Activated naive CD4-positive, alpha-beta T cell treated with anti-CD3 and anti-CD28 coated beads, Interleukin-2, amount 50 U/mL, for 72 hours (primary cell): ENCODE results near the gene PTGS1. TPM values are rescaled to one million over a fixed set of nuclear protein-coding genes. Genes with fewer than 3 reads are reported as not detected.
"Not testable (repeated sequence)": the region's sequence is repeated elsewhere in the genome, so short reads cannot be mapped to it uniquely, and the experiment has no call there.

Experiments used
- ATAC-seq, 2 donors: fragments of 150-1000 bp; cut with Tn5 transposase; 2 replicates each; pipeline ENCODE4 v1.10.0; 2021; ENCODE audit warnings: mild to moderate bottlenecking in 2 of 2, moderate library complexity in 2 of 2
- DNase-seq, 2 donors: peaks; one replicate each; pipeline ENCODE4 v3.0.0; 2021 to 2022; ENCODE audit warnings: low spot score in 2 of 2
- H3K27ac Mint-ChIP-seq, 2 donors: one replicate each; pipeline ENCODE4 v1.8.0; 2022; ENCODE audit warnings: mild to moderate bottlenecking in 2 of 2, mixed read lengths in 2 of 2
- H3K36me3 Mint-ChIP-seq, 2 donors: one replicate each; pipeline ENCODE4 v1.8.0; 2022; ENCODE audit warnings: mixed read lengths in 2 of 2
- H3K9me3 Mint-ChIP-seq, 2 donors: one replicate each; pipeline ENCODE4 v1.8.0; 2022; ENCODE audit warnings: mixed read lengths in 2 of 2
- total RNA-seq, 2 donors: library from RNA; stranded (reverse); gene quantifications; one replicate each; pipeline ENCODE4 v1.2.3, GENCODE V29; 2022

Gene PTGS1
- total RNA-seq, 2 donors from 2014 or later, result 0.25 to 0.54 TPM

- ATAC-seq (peak; percentile 90 to 95), DNase-seq (peak in 1 of 2 donors; percentile 62)
- Mint-ChIP-seq H3K36me3 (peaks cover 19 to 22% of the 10 kb centered on the region in 2 donors), H3K27ac (peak overlapping the region; percentile 85 to 97), H3K9me3 (peaks cover 10 to 21% of the 10 kb centered on the region in 2 donors)
Observed at GRCh38 chr9:122402403-122402871, 31.6 kb downstream of the PTGS1 start.

- peaks cover 19 to 22% of the 10 kb centered on the region in 2 donors for H3K36me3 Mint-ChIP-seq
- DNase-seq, result no peak
- H3K9me3 Mint-ChIP-seq, result peaks cover 10 to 21% of the 10 kb centered on the region in 2 donors
- no peak for ATAC-seq
- H3K27ac Mint-ChIP-seq, result peak overlapping the region; percentile 85 to 97
Observed at GRCh38 chr9:122402874-122403273, 32.0 kb downstream of the PTGS1 start.

GRCh38 chr9:122403381-122404000 lies 32.7 kb downstream of the PTGS1 start:
- H3K9me3 Mint-ChIP-seq, result peaks cover 10 to 21% of the 10 kb centered on the region in 2 donors
- ATAC-seq, result no peak
- H3K36me3 Mint-ChIP-seq, result peaks cover 19 to 22% of the 10 kb centered on the region in 2 donors
- H3K27ac Mint-ChIP-seq, result peak overlapping the region in 1 of 2 donors; percentile 85
- no peak for DNase-seq

- H3K9me3 Mint-ChIP-seq, result peaks cover 10 to 13% of the 10 kb centered on the region in 2 donors
- H3K27ac Mint-ChIP-seq, result peak overlapping the region in 1 of 2 donors; percentile 70
- peak in 1 of 2 donors; percentile 14 for DNase-seq
- peaks cover 14 to 16% of the 10 kb centered on the region in 2 donors for H3K36me3 Mint-ChIP-seq
- not testable (repeated sequence) for ATAC-seq
Observed at GRCh38 chr9:122405304-122406069, 34.7 kb downstream of the PTGS1 start.

- peak; percentile 44 to 51 for ATAC-seq
- peak in 1 of 2 donors; percentile 18 for DNase-seq
- peaks cover 8 to 14% of the 10 kb centered on the region in 2 donors for H3K36me3 Mint-ChIP-seq
- peak overlapping the region in 1 of 2 donors; percentile 70 for H3K27ac Mint-ChIP-seq
- H3K9me3 Mint-ChIP-seq, result peaks cover 7 to 10% of the 10 kb centered on the region in 2 donors
Observed at GRCh38 chr9:122406070-122406890, 35.5 kb downstream of the PTGS1 start.

GRCh38 chr9:122414108-122414507 lies 43.3 kb downstream of the PTGS1 start:
- not testable (repeated sequence) for H3K9me3 Mint-ChIP-seq, ATAC-seq, DNase-seq, H3K27ac Mint-ChIP-seq
- peaks cover 5 to 21% of the 10 kb centered on the region in 2 donors for H3K36me3 Mint-ChIP-seq

GRCh38 chr9:122418016-122418415 lies 47.2 kb downstream of the PTGS1 start:
- peaks cover 9 to 24% of the 10 kb centered on the region in 2 donors for H3K9me3 Mint-ChIP-seq
- H3K27ac Mint-ChIP-seq, result no peak overlapping the region
- peaks cover 28 to 44% of the 10 kb centered on the region in 2 donors for H3K36me3 Mint-ChIP-seq
- ATAC-seq, result no peak
- DNase-seq, result no peak

- Mint-ChIP-seq H3K27ac (no peak overlapping the region), H3K9me3 (peaks cover 9 to 29% of the 10 kb centered on the region in 2 donors), H3K36me3 (peaks cover 23 to 39% of the 10 kb centered on the region in 2 donors)
- ATAC-seq, result no peak
- no peak for DNase-seq
Observed at GRCh38 chr9:122420315-122420714, 49.5 kb downstream of the PTGS1 start.

GRCh38 chr9:122425087-122425486 lies 54.3 kb downstream of the PTGS1 start:
- DNase-seq, result no peak
- no peak for ATAC-seq
- peaks cover 13 to 22% of the 10 kb centered on the region in 2 donors for H3K9me3 Mint-ChIP-seq
- H3K27ac Mint-ChIP-seq, result no peak overlapping the region
- H3K36me3 Mint-ChIP-seq, result peaks cover 15 to 23% of the 10 kb centered on the region in 2 donors

GRCh38 chr9:122426723-122427122 lies 55.9 kb downstream of the PTGS1 start:
- peaks cover 11 to 15% of the 10 kb centered on the region in 2 donors for H3K9me3 Mint-ChIP-seq
- H3K27ac Mint-ChIP-seq, result no peak overlapping the region
- ATAC-seq (no peak), DNase-seq (no peak)
- H3K36me3 Mint-ChIP-seq, result peaks cover 5 to 16% of the 10 kb centered on the region in 2 donors

GRCh38 chr9:122442568-122442967 lies 71.7 kb downstream of the PTGS1 start:
- Mint-ChIP-seq H3K36me3 (no peaks in the 10 kb centered on the region), H3K9me3 (no peaks in the 10 kb centered on the region), H3K27ac (no peak overlapping the region)
- ATAC-seq, result no peak
- no peak for DNase-seq

- no peak overlapping the region for H3K27ac Mint-ChIP-seq
- DNase-seq (no peak), ATAC-seq (no peak)
- no peaks in the 10 kb centered on the region for H3K9me3 Mint-ChIP-seq
- no peaks in the 10 kb centered on the region for H3K36me3 Mint-ChIP-seq
Observed at GRCh38 chr9:122444041-122444733, 73.4 kb downstream of the PTGS1 start.

Other genes starting within 250 kb of the PTGS1 start
- gene NDUFA8, start 211.2 kb upstream of the PTGS1 start, total RNA-seq, result 10 to 100 TPM; 40.7 to 58.2 TPM
- under 1 TPM in 1 of 2 donors, not detected in 1; 0.82 TPM for gene MORN5, start 211.1 kb upstream of the PTGS1 start, total RNA-seq
- under 1 TPM in 1 of 2 donors, not detected in 1; 0.10 TPM for gene LHX6, start 142.1 kb upstream of the PTGS1 start, total RNA-seq
- gene RBM18, start 106.2 kb upstream of the PTGS1 start, total RNA-seq, result 10 to 100 TPM; 22.7 to 39.8 TPM
- gene MRRF, start 106.1 kb upstream of the PTGS1 start, total RNA-seq, result 10 to 100 TPM; 44.9 to 65.7 TPM
- gene OR1J1, start 106.9 kb downstream of the PTGS1 start, total RNA-seq, result not detected
- gene OR1J2, start 139.8 kb downstream of the PTGS1 start, total RNA-seq, result under 1 TPM in 1 of 2 donors, not detected in 1; 0.34 TPM
- under 1 TPM in 1 of 2 donors, not detected in 1; 0.82 TPM for gene OR1J4, start 148.1 kb downstream of the PTGS1 start, total RNA-seq
- not detected for gene OR1N1, start 156.3 kb downstream of the PTGS1 start, total RNA-seq
- not detected for gene OR1N2, start 182.1 kb downstream of the PTGS1 start, total RNA-seq
- not detected for gene OR1L8, start 212.4 kb downstream of the PTGS1 start, total RNA-seq
- gene OR1Q1, start 243.7 kb downstream of the PTGS1 start, total RNA-seq, result under 1 TPM in 1 of 2 donors, not detected in 1; 0.35 TPM